Gastrocnemius medialis (tissue), 4 donors: ENCODE data around the gene GAPDH. TPM values are rescaled to one million over a fixed set of nuclear protein-coding genes. Genes with fewer than 3 reads are reported as not detected.

Source experiments
- ATAC-seq, 2 donors: fragments of 150-250 bp; one replicate each; pipeline ENCODE4 v1.9.1; 2016
- DNase-seq, 2 donors: peaks; one replicate each; pipeline ENCODE4 v3.0.0-alpha.2; 2019
- H3K27ac ChIP-seq, 4 donors: fragments of 200-600 bp; sonication (generic); 1 replicate in 1 of 4; 2 replicates in 3 of 4; pipeline ENCODE4 v1.5.1; 2016 to 2018; ENCODE audit warnings: mild to moderate bottlenecking in 2 of 4, moderate library complexity in 1 of 4
- H3K27me3 ChIP-seq, 3 donors: fragments of 200-600 bp; sonication (generic) in 2 of 3; 1 replicate in 1 of 3; 2 replicates in 2 of 3; pipeline versions ENCODE4 v1.5.1 to v1.6.0; 2016 to 2019; ENCODE audit warnings: mild to moderate bottlenecking in 1 of 3, moderate library complexity in 1 of 3
- H3K36me3 ChIP-seq, 2 donors: fragments of 200-600 bp; sonication (generic) in 1 of 2; one replicate each; pipeline ENCODE4 v1.5.1; 2017 to 2018
- H3K4me1 ChIP-seq, 2 donors: fragments of 200-600 bp; sonication (generic) in 1 of 2; one replicate each; pipeline ENCODE4 v1.5.1; 2016 to 2017; ENCODE audit warnings: mild to moderate bottlenecking in 2 of 2
- H3K4me3 ChIP-seq, 4 donors: fragments of 200-600 bp; sonication (generic) in 3 of 4; 1 replicate in 1 of 4; 2 replicates in 3 of 4; pipeline ENCODE4 v1.5.1; 2016 to 2019; ENCODE audit warnings: mild to moderate bottlenecking in 2 of 4
- H3K9me3 ChIP-seq, 3 donors: fragments of 200-600 bp; sonication (generic) in 2 of 3; 1 replicate in 1 of 3; 2 replicates in 2 of 3; pipeline ENCODE4 v1.5.1; 2016 to 2019
- POLR2A ChIP-seq, 2 donors: fragments of 450-650 bp; IDR thresholded peaks; one replicate each; pipeline ENCODE4 v1.6.1; 2017; ENCODE audit warnings: antibody characterized with exemption in 2 of 2, mild to moderate bottlenecking in 2 of 2, moderate library complexity in 2 of 2
- in situ Hi-C, 4 donors: fragments of 200-750 bp; cut with MboI; loops; one replicate each; pipeline versions ENCODE4 v1.15.0 to v1.8.0; 2017; ENCODE audit warnings: low sequenced_read_pairs in 4 of 4
- intact Hi-C: fragments of 100-400 bp; cut with DNase I; formaldehyde crosslinking; loops from one replicate; pipeline ENCODE4 v1.15.1; 2023; ENCODE audit warnings: low total_unique reads
- total RNA-seq, 4 donors: library from RNA; depleted of rRNA; stranded (reverse); fragments of >200 nt; gene quantifications; one replicate each; pipeline versions ENCODE4 v1.1.0 to v1.2.3, GENCODE V29; 2016
- TF ChIP-seq, protein P1 (sequence below), 5 experiments: fragments of 450-650 bp in 3 of 5; fragments of 200-600 bp in 2 of 5; sonication (generic) in 2 of 5; IDR thresholded peaks in 4 of 5; conservative IDR thresholded peaks in 1 of 5; 1 replicate in 4 of 5; 2 replicates in 1 of 5; pipeline ENCODE4 v1.5.1; 2016 to 2019; ENCODE audit warnings: antibody characterized with exemption in 5 of 5, mild to moderate bottlenecking in 3 of 5, moderate library complexity in 3 of 5

The GAPDH gene
- total RNA-seq, 4 donors from 2014 or later, result 11,241 to 15,891 (median 13,472) TPM

DNA sequence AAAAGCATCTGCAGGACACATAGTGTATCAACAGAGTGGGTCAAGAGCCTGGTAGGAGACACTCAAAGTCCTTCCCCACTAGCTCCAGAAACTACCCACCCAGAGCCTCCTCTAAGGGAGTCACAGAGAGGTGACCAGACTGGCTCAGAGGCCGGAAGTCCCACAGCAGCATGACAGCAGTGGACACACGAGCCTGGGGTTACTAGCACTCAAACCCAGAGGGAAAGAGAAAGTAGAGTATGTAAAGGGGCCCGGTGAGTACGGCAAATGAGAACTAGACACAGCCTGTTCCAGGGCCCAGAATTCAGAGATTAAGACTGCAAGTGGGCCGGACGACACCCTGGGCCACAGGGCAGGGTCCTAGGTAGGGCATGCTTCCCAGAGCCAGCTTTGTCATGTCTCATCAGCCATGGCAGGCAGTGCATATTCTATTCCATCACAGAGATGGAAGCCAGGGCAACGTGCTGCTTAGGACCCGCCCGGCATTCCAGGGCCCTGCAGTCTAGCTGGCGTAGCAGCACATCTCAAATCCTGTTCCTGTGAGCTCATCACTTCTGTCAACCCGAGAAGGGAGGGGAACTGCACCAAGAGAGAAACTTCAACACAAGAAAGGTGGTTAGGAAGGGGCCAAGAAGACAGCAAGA, 17.3 kb downstream of the GAPDH start:
- ATAC-seq (peak in 1 of 2 donors; percentile 6), DNase-seq (peak in 1 of 2 donors; percentile 56)
- TF ChIP-seq POLR2A (IDR thresholded peaks at IDR 0.05), result no peak
- TF ChIP-seq, protein P1, sequence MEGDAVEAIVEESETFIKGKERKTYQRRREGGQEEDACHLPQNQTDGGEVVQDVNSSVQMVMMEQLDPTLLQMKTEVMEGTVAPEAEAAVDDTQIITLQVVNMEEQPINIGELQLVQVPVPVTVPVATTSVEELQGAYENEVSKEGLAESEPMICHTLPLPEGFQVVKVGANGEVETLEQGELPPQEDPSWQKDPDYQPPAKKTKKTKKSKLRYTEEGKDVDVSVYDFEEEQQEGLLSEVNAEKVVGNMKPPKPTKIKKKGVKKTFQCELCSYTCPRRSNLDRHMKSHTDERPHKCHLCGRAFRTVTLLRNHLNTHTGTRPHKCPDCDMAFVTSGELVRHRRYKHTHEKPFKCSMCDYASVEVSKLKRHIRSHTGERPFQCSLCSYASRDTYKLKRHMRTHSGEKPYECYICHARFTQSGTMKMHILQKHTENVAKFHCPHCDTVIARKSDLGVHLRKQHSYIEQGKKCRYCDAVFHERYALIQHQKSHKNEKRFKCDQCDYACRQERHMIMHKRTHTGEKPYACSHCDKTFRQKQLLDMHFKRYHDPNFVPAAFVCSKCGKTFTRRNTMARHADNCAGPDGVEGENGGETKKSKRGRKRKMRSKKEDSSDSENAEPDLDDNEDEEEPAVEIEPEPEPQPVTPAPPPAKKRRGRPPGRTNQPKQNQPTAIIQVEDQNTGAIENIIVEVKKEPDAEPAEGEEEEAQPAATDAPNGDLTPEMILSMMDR (IDR thresholded peaks at IDR 0.05 in 4 of 5, conservative IDR thresholded peaks at IDR 0.05 in 1 of 5), result no peak
- in situ Hi-C loops, result no loop called here
- Histone ChIP-seq H3K4me1 (peaks cover 67 to 74% of the 10 kb centered on the region in 2 donors), H3K36me3 (peaks cover 0 to 23% of the 10 kb centered on the region in 2 donors), H3K27ac (peak overlapping the region; percentile 90 to 99 (median 92)), H3K9me3 (no peaks in the 10 kb centered on the region), H3K27me3 (no peaks in the 10 kb centered on the region), H3K4me3 (peak overlapping the region; percentile 18 to 33 (median 28))
- intact Hi-C loops, result loop anchor here (1.0 to 10.0 kb wide), 4 partner anchors 16 to 303 kb away; partner anchors contain the start of genes CDCA3, USP5 and VAMP1

DNA sequence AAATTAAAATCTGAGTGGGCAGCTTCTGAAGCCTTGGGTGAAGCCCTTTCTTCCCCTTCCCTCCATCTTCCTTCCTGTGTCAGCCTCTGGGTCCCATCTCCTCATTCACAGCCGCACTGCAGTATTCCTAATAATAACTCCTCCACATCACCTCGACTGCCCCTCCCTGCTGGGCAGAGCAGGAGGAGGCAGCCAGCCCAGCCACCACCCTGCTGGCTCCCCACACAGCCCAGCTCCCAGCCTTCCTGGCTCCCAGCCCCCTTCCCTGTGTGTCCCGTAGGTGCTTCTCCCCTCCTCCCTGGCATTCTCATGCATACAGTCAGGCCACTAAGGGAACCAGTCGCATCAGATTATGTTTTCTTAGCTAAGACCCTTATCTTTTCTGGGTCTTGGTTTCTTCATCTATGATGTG, 17.8 kb downstream of the GAPDH start:
- H3K27me3 ChIP-seq, result no peaks in the 10 kb centered on the region
- H3K36me3 ChIP-seq, result peaks cover 0 to 18% of the 10 kb centered on the region in 2 donors
- ATAC-seq (peak; percentile 42), DNase-seq (peak; percentile 73 to 92)
- H3K27ac ChIP-seq, result peak overlapping the region; percentile 90 to 99 (median 92)
- TF ChIP-seq, protein P1 (IDR thresholded peaks at IDR 0.05 in 4 of 5, conservative IDR thresholded peaks at IDR 0.05 in 1 of 5), result no peak
- peak; percentile 51 to 64 for TF ChIP-seq POLR2A (IDR thresholded peaks at IDR 0.05)
- intact Hi-C loops (loop anchor here (2.0 to 10.0 kb wide), 3 partner anchors 80 to 303 kb away; partner anchors contain the start of genes CDCA3, USP5 and VAMP1), in situ Hi-C loops (no loop called here)
- no peaks in the 10 kb centered on the region for H3K9me3 ChIP-seq
- peaks cover 69 to 76% of the 10 kb centered on the region in 2 donors for H3K4me1 ChIP-seq
- H3K4me3 ChIP-seq, result peak overlapping the region; percentile 7 to 29 (median 17)

GRCh38 chr12:6553051-6553868, 18.9 kb downstream of the GAPDH start:
- peak; percentile 88 to 95 for DNase-seq
- H3K36me3 ChIP-seq, result peaks cover 0 to 7% of the 10 kb centered on the region in 2 donors
- H3K4me3 ChIP-seq, result peak overlapping the region; percentile 5 to 88 (median 74)
- TF ChIP-seq POLR2A (IDR thresholded peaks at IDR 0.05), result peak; percentile 34 to 45
- TF ChIP-seq, protein P1 (IDR thresholded peaks at IDR 0.05 in 4 of 5, conservative IDR thresholded peaks at IDR 0.05 in 1 of 5), result peak in 1 of 5 experiments; percentile 15
- peaks cover 69 to 75% of the 10 kb centered on the region in 2 donors for H3K4me1 ChIP-seq
- in situ Hi-C loops, result no loop called here
- peak; percentile 70 to 80 for ATAC-seq
- intact Hi-C loops, result loop anchor here (1.0 to 10.0 kb wide), 5 partner anchors 54 to 302 kb away; partner anchors contain the start of genes CDCA3, CHD4, USP5 and VAMP1
- H3K27ac ChIP-seq, result peak overlapping the region; percentile 90 to 99 (median 92)
- no peaks in the 10 kb centered on the region for H3K9me3 ChIP-seq
- H3K27me3 ChIP-seq, result no peaks in the 10 kb centered on the region

DNA sequence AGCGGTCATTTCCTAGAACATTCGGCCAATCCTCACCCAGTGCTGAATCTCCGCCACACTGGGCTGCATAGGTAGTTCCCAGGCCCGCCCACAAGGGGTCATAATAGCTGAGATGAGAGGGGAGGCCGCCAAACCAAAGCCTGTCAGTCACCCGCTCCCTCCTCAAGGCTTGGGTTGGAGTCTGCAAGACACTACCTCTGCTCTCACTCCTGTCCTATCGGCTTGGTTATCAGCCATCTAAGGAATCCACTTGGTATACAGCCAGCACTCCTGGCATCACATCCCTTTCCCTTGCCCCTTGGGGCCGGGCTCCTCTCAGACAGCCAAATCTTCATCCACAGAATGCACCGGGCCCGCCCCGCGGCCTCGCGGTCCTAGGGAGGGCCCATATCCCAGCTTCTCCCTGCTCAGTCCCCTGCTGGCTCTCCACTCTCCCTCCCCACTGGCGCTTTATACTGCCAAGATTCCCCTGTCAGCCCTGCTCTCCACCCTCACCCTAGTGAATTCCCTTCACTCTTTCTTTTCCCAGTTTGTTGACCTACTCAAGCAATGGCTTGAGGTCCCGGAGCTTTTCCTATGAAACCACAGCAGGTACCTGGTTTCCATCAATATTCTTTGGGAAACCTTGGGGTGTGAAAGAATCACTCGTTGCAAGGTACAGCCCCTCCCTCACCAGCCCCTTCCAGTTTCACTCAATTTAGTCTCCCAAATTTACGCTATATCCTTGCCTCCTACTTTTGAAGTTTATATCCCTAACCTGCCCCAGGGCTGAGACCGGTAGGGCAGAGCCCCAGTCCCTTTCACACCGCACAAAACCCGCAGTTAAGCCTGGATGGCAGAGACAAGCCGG, 20.1 kb downstream of the GAPDH start:
- peak overlapping the region; percentile 90 to 99 (median 92) for H3K27ac ChIP-seq
- peaks cover 66% of the 10 kb centered on the region in 2 donors for H3K4me1 ChIP-seq
- DNase-seq (peak; percentile 64 to 87), ATAC-seq (peak; percentile 26 to 29)
- H3K27me3 ChIP-seq, result no peaks in the 10 kb centered on the region
- peak overlapping the region; percentile 67 to 88 (median 77) for H3K4me3 ChIP-seq
- in situ Hi-C loops, result no loop called here
- TF ChIP-seq, protein P1 (IDR thresholded peaks at IDR 0.05 in 4 of 5, conservative IDR thresholded peaks at IDR 0.05 in 1 of 5), result peak in 4 of 5 experiments; percentile 64 to 70 (median 68)
- TF ChIP-seq POLR2A (IDR thresholded peaks at IDR 0.05), result no peak
- peaks cover 0 to 9% of the 10 kb centered on the region in 2 donors for H3K36me3 ChIP-seq
- intact Hi-C loops, result loop anchor here (5.0 to 10.0 kb wide), 2 partner anchors 82 to 300 kb away; partner anchors contain the start of genes CDCA3, USP5 and VAMP1
- H3K9me3 ChIP-seq, result no peaks in the 10 kb centered on the region
